Measurements from ENCODE around the gene DLGAP1.

Gene DLGAP1

DNA sequence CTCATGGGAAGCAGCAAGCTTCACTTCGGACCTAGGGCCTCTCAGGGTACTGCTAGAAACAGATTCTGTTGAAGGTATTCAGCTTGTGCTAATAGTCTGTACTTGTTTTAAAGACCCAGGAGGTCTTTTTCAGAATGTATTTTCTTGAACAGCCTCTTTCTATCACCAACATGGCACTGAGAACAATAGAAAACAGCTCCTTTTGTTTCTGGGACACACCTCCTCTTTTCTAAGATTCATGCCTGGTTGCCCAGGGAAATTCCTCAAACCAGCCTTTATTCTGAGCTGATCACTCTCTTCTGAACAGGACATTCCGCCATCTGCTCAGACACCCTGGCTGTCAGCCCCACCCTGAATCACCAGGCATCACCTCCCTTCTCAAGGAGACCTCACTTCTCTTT, 615.5 kb downstream of the DLGAP1 start:
- TF ChIP-seq JUND (IDR thresholded peaks at IDR 0.05; ENCODE audit: low read depth): no peak
- in situ Hi-C loops (cut with HindIII; ENCODE audit: low pct_unique_long_range_greater_than_20kb, low sequenced_read_pairs): no loop called here
- DNase-seq (ENCODE audit: low read depth in 1 of 2, low spot score in 1 of 2): no peak

DNA sequence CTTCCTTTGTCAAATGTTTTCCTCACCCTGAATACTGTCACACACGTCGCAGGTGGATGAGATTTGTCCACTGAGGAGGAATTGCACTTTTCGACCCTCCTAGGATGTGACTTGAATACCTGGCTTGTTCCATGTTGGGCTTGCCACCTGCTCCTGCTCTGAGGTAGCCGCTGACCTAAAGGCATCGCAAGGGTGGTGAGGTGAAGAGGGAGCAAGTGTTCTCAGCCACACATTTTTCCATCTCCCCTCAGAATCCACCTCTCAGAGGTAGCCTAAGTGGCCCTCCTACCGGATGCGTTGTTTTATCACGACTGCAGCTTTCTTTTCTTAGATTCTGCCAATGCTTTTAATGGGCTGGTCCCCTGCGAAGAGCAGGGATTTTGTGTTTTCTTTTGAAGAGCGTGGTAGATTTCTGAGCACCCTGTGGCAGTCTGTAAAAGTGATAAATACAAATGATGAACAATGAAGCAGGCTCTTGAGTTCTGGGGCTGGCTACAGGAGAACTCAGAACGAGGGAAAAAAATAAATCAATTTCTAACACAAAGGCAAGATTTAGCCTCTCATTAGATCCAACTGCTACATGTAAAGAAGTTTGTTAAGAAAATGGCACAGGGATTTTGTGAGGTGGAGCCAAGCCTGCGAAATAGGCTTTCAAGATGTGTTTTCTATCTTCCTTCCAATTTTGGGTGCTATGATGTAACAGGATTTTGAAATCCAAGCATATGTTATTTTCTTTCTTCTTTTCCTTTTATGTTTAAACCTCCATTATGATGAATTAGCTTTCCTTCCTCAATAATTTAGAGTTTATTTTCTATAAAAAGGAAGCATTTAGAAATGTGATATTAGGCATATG, 618.4 kb downstream of the DLGAP1 start:
- in situ Hi-C loops (cut with HindIII; ENCODE audit: low pct_unique_long_range_greater_than_20kb, low sequenced_read_pairs): no loop called here

DNA sequence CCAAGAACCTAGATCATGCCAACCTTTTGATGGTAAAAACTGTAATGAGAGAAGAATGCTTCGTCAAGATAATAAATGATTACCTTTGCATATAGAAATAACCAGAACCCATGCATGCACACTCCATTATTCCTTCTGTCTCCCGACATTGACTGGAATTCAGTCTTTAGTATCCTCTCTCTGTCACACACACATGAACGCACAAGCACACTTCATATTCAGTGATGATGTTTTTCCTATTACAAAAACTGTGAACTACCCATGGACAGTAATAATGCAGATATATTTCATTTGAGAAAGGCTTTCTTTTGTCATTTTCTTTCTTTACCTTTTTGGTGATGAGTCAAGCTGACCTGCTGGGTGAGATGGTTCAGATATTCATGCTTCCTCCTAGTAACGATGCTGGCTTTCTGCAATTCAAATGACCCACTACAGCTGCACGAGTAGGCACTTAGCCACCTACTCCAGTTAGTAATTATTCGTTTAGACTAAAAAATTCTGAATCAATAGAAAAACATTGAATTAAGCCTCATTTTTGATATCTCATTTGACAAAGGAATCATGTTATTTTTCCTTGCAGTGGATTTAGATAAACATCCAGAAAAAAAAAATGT, 623.0 kb downstream of the DLGAP1 start:
- DNase-seq (ENCODE audit: low read depth in 1 of 2, low spot score in 1 of 2): no peak
- in situ Hi-C loops (cut with HindIII; ENCODE audit: low pct_unique_long_range_greater_than_20kb, low sequenced_read_pairs): no loop called here
- no peak for TF ChIP-seq JUND (IDR thresholded peaks at IDR 0.05; ENCODE audit: low read depth)

More for the DNA sequence above, 618.4 kb downstream of the DLGAP1 start:
- no peak for TF ChIP-seq JUND (IDR thresholded peaks at IDR 0.05; ENCODE audit: low read depth)
- DNase-seq (ENCODE audit: low read depth in 1 of 2, low spot score in 1 of 2): no peak

DNA sequence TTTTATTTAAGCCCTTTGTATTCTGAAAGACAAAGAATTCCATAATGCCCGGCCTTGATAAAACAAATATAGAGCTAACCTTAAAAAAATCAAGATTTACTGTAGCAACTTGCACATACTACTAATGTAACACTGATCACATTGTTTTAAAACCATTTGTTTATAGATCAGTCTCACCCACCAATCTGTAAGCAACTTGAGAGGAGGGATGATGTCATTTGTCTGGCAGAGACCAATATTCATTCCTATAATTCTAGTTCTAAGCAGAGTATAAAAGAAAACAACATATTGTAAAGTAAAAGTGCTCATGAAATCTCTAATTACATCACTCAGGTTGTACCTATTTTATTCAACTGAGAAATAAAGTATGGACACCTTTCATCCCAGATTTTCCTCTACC, 624.5 kb downstream of the DLGAP1 start:
- no peak for TF ChIP-seq JUND (IDR thresholded peaks at IDR 0.05; ENCODE audit: low read depth)
- in situ Hi-C loops (cut with HindIII; ENCODE audit: low pct_unique_long_range_greater_than_20kb, low sequenced_read_pairs): no loop called here
- DNase-seq (ENCODE audit: low read depth in 1 of 2, low spot score in 1 of 2): no peak

DNA sequence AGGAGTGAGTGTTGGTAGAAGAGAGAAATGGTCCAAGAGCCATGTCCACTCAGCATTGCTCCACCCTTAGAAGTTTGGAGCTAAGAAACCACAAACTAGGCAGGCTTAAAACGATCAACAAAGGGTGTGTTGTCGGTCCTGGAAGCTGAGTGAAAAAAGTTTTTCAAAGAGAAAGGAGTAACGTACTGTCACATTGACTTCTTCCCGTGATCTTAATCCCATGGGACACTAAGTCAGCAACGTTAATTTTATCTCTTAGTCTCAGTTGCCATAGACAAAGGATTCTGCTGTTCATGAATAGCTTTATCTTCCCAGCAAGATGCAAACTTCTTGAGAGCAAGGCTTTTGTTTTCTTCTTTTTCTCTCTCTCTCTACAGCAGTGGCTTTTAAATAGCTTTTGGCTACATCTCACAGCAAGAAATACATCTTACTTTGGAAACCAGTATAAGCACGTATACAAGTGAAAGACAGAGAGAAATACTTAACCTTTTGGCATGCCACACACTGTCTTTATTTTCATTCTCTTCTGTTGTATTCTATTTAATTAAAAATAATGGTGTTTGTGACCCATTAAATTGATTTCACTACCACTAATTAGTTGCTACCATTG, 627.8 kb downstream of the DLGAP1 start:
- in situ Hi-C loops (cut with HindIII; ENCODE audit: low pct_unique_long_range_greater_than_20kb, low sequenced_read_pairs): no loop called here
- no peak for DNase-seq (ENCODE audit: low read depth in 1 of 2, low spot score in 1 of 2)
- no peak for TF ChIP-seq JUND (IDR thresholded peaks at IDR 0.05; ENCODE audit: low read depth)

DNA sequence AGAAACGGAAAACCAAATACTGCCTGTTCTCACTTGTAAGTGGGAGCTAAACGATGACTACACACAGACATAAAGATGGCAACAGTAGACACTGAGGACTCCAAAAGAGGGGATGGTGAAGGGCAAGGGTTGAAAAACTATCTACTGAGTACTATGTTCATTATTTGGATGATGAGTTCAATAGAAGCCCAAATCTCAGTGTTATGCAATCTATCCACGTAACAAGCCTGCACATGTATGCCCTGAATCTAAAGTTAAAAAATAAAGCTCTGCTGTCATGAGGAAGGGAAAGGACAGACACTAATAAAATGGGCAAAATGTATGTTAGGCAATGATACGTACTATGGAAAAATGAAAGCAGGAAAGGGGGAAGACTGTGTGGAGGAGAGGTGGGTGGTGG, 629.1 kb downstream of the DLGAP1 start:
- DNase-seq (ENCODE audit: low read depth in 1 of 2, low spot score in 1 of 2): no peak
- in situ Hi-C loops (cut with HindIII; ENCODE audit: low pct_unique_long_range_greater_than_20kb, low sequenced_read_pairs): no loop called here
- no peak for TF ChIP-seq JUND (IDR thresholded peaks at IDR 0.05; ENCODE audit: low read depth)

DNA sequence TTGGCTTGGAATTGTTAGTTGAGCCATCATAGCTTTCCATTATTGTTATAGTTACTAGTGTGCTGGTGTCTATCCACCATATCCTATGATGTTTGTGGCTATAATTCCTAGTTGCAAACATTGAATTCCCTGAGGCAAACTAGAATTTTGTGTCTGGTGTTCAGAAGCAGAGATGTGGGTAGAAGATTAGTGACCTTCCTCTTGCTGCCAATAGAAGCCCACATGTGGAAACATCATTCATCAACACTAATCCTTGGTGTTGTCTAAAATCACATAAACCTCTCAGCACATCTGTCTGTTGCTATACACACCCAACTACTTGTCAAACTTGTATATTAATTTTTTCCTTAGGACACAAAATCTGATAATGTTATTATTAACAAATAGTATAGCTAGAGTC, 631.0 kb downstream of the DLGAP1 start:
- DNase-seq (ENCODE audit: low read depth in 1 of 2, low spot score in 1 of 2): no peak
- in situ Hi-C loops (cut with HindIII; ENCODE audit: low pct_unique_long_range_greater_than_20kb, low sequenced_read_pairs): no loop called here
- TF ChIP-seq JUND (IDR thresholded peaks at IDR 0.05; ENCODE audit: low read depth): no peak

DNA sequence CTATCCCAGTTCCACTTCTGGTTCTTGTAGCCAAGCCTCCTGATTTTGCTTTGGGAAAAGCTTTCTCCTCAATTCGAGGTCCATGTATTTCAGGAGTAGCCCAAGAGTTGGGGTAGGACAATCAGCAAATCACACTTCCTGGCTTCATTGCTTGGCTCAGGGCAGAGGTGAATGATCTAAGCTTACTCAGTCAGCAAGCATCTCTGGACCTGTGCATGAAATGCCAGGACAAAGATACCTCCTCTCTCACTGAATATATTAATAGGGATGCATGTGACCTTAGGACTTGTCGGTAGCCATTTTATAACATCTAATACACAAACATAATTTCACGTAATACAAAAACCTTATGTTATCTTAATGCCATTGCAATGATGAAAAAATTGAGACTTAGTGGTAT, 632.0 kb downstream of the DLGAP1 start:
- no peak for DNase-seq (ENCODE audit: low read depth in 1 of 2, low spot score in 1 of 2)
- in situ Hi-C loops (cut with HindIII; ENCODE audit: low pct_unique_long_range_greater_than_20kb, low sequenced_read_pairs): no loop called here

DNA sequence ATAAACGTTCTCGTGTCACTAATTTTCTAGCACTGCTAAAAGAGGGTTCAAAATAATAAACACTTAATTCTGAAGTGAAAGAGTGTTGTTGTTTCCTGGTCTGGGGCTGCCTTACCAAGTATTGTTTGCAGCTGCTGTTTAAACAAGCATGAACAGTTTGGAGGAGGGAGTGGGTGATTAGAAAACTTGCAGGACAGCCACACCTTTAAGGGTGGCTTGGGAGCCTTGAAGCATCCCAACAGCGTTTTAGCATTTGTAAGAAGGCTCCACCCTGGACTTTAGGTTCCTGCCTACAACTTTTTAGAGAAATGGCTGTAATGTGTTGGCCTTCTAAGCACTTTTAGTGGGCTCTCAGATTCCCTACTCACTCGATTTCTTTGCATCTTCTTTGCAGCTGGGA, 633.6 kb downstream of the DLGAP1 start:
- DNase-seq (ENCODE audit: low read depth in 1 of 2, low spot score in 1 of 2): no peak
- in situ Hi-C loops (cut with HindIII; ENCODE audit: low pct_unique_long_range_greater_than_20kb, low sequenced_read_pairs): no loop called here
- TF ChIP-seq JUND (IDR thresholded peaks at IDR 0.05; ENCODE audit: low read depth): no peak

More for the DNA sequence above, 632.0 kb downstream of the DLGAP1 start:
- no peak for TF ChIP-seq JUND (IDR thresholded peaks at IDR 0.05; ENCODE audit: low read depth)

DNA sequence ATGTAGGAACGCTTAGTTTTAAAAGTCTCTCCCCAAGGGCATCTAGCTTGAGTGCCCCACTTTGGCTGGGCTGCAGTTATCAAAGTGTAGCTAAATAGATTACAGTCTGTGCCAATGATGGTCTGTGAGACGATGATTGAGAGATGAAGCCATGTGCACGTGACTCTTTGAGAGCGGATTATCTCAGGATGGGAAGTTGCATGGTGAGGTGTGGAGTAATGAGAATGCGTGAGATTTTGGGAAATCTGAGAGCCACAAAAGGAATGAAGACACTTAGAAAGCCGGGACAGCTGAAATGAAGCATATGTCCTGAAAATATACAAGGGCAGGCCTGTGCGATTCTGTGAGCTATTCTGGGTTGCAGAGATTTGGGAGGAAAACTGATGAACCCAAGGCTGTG, 635.1 kb downstream of the DLGAP1 start:
- no peak for DNase-seq (ENCODE audit: low read depth in 1 of 2, low spot score in 1 of 2)
- in situ Hi-C loops (cut with HindIII; ENCODE audit: low pct_unique_long_range_greater_than_20kb, low sequenced_read_pairs): no loop called here
- TF ChIP-seq JUND (IDR thresholded peaks at IDR 0.05; ENCODE audit: low read depth): no peak

DNA sequence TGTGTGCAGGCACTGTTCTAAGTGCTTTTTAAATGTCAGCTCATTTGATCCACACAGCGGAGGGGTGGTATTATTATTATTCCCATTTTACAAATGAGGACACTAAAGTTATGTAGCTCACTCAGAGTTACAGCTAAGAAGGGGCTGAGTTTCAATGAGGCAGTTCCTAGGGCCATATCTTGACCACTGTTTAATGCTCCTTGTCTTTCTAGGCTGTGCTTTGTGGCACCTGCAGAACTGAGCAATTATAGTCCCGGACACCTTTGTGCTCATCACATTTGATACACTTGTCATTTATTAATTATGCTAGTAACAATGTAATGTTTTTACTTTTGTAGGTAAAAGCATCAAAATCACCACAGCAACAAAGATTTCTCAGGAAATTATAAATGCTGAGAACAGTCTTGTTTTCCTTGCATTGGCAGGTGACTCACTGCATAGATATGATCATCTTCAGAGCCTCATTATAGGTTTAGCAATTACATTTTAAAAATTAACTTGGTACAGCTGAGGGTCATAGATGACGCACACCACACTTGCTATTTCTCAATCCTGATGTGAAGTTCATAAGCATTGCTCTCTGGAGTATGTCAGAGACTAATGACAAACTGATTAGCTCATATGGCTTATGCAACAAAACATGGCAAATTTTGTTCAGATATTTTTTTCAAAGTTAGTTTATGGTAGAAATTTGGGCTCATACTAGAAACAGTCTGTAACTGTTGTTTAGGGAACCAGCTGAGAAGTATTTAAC, 638.3 kb downstream of the DLGAP1 start:
- TF ChIP-seq JUND (IDR thresholded peaks at IDR 0.05; ENCODE audit: low read depth): no peak
- in situ Hi-C loops (cut with HindIII; ENCODE audit: low pct_unique_long_range_greater_than_20kb, low sequenced_read_pairs): no loop called here
- DNase-seq (ENCODE audit: low read depth in 1 of 2, low spot score in 1 of 2): no peak

DNA sequence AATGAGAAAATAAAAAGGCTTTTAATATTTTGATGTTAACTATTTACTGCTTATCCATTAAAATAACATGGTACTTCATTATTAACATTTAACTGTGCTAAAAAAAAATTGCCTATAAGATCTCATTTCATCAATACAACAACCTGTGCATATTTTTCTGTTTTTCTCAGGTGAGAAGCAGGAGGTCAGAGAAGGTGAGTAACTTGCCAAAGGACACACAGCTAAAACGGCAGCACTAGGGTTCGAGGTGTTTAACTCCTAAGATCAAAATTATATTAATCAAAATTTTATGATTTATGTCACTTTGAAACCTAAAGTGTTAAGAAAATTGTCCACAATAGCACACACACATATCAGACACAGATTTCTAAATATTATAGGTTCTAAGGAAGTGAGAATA, 639.1 kb downstream of the DLGAP1 start:
- no peak for DNase-seq (ENCODE audit: low read depth in 1 of 2, low spot score in 1 of 2)
- in situ Hi-C loops (cut with HindIII; ENCODE audit: low pct_unique_long_range_greater_than_20kb, low sequenced_read_pairs): no loop called here
- TF ChIP-seq JUND (IDR thresholded peaks at IDR 0.05; ENCODE audit: low read depth): no peak

Measured in T47D (cell line).